Measurements from ENCODE around the gene MAML3. TPM values are rescaled to one million over a fixed set of nuclear protein-coding genes. Genes with fewer than 3 reads are reported as not detected.

MAML3 gene
- polyA plus RNA-seq, 2 donors: 3.7 to 3.8 TPM

- H3K27me3 ChIP-seq (ENCODE audit: control insufficient read depth in 1 of 2, insufficient read depth in 2 of 2, low read length in 2 of 2): no peaks in the 10 kb centered on the region
- H3K4me3 ChIP-seq (ENCODE audit: low read depth in 1 of 2, low read length in 2 of 2): no peak overlapping the region
- H3K9me3 ChIP-seq (ENCODE audit: control insufficient read depth in 2 of 2, insufficient read depth in 1 of 2, low read depth in 1 of 2, low read length in 1 of 2): no peaks in the 10 kb centered on the region
- H3K27ac ChIP-seq (ENCODE audit: low read depth in 2 of 2, low read length in 1 of 2): no peak overlapping the region
- H3K36me3 ChIP-seq (ENCODE audit: control insufficient read depth in 2 of 2, insufficient read depth in 2 of 2, low read length in 1 of 2): peaks cover 5 to 23% of the 10 kb centered on the region in 2 donors
- peaks cover 0 to 2% of the 10 kb centered on the region in 2 donors for H3K4me1 ChIP-seq (ENCODE audit: control insufficient read depth in 2 of 2, insufficient read depth in 2 of 2, low read length in 1 of 2)
- WGBS, 2 donors: 71% methylated on average over 4 of the region's 4 CpGs
These were observed 432.2 kb downstream of the MAML3 start for GRCh38 chr4:139721789-139722188.

GRCh38 chr4:139720806-139721205 is 433.2 kb downstream of the MAML3 start:
- WGBS, 2 donors: 79 to 84% methylated on average over 6 of the region's 6 CpGs
- no peaks in the 10 kb centered on the region for H3K27me3 ChIP-seq (ENCODE audit: control insufficient read depth in 1 of 2, insufficient read depth in 2 of 2, low read length in 2 of 2)
- H3K4me3 ChIP-seq (ENCODE audit: low read depth in 1 of 2, low read length in 2 of 2): no peak overlapping the region
- H3K4me1 ChIP-seq (ENCODE audit: control insufficient read depth in 2 of 2, insufficient read depth in 2 of 2, low read length in 1 of 2): peaks cover 0 to 2% of the 10 kb centered on the region in 2 donors
- H3K9me3 ChIP-seq (ENCODE audit: control insufficient read depth in 2 of 2, insufficient read depth in 1 of 2, low read depth in 1 of 2, low read length in 1 of 2): no peaks in the 10 kb centered on the region
- H3K27ac ChIP-seq (ENCODE audit: low read depth in 2 of 2, low read length in 1 of 2): no peak overlapping the region
- H3K36me3 ChIP-seq (ENCODE audit: control insufficient read depth in 2 of 2, insufficient read depth in 2 of 2, low read length in 1 of 2): peaks cover 5 to 19% of the 10 kb centered on the region in 2 donors

- 93 to 94% methylated on average over 16 of the region's 16 CpGs for WGBS, 2 donors
- Histone ChIP-seq H3K4me1 (ENCODE audit: control insufficient read depth in 2 of 2, insufficient read depth in 2 of 2, low read length in 1 of 2) (peaks cover 0 to 2% of the 10 kb centered on the region in 2 donors), H3K36me3 (ENCODE audit: control insufficient read depth in 2 of 2, insufficient read depth in 2 of 2, low read length in 1 of 2) (peaks cover 5 to 21% of the 10 kb centered on the region in 2 donors), H3K27ac (ENCODE audit: low read depth in 2 of 2, low read length in 1 of 2) (no peak overlapping the region), H3K4me3 (ENCODE audit: low read depth in 1 of 2, low read length in 2 of 2) (no peak overlapping the region), H3K9me3 (ENCODE audit: control insufficient read depth in 2 of 2, insufficient read depth in 1 of 2, low read depth in 1 of 2, low read length in 1 of 2) (no peaks in the 10 kb centered on the region), H3K27me3 (ENCODE audit: control insufficient read depth in 1 of 2, insufficient read depth in 2 of 2, low read length in 2 of 2) (no peaks in the 10 kb centered on the region)
These were observed 434.4 kb downstream of the MAML3 start for GRCh38 chr4:139719381-139720101.

- no peak overlapping the region for H3K4me3 ChIP-seq (ENCODE audit: low read depth in 1 of 2, low read length in 2 of 2)
- H3K36me3 ChIP-seq (ENCODE audit: control insufficient read depth in 2 of 2, insufficient read depth in 2 of 2, low read length in 1 of 2): peaks cover 5 to 21% of the 10 kb centered on the region in 2 donors
- H3K9me3 ChIP-seq (ENCODE audit: control insufficient read depth in 2 of 2, insufficient read depth in 1 of 2, low read depth in 1 of 2, low read length in 1 of 2): no peaks in the 10 kb centered on the region
- no peak overlapping the region for H3K27ac ChIP-seq (ENCODE audit: low read depth in 2 of 2, low read length in 1 of 2)
- peaks cover 0 to 2% of the 10 kb centered on the region in 2 donors for H3K4me1 ChIP-seq (ENCODE audit: control insufficient read depth in 2 of 2, insufficient read depth in 2 of 2, low read length in 1 of 2)
- 90 to 91% methylated on average over 10 of the region's 10 CpGs for WGBS, 2 donors
- no peaks in the 10 kb centered on the region for H3K27me3 ChIP-seq (ENCODE audit: control insufficient read depth in 1 of 2, insufficient read depth in 2 of 2, low read length in 2 of 2)
These were observed 435.2 kb downstream of the MAML3 start for GRCh38 chr4:139718833-139719232.

- WGBS, 2 donors: 92 to 93% methylated on average over 6 of the region's 6 CpGs
- H3K4me3 ChIP-seq (ENCODE audit: low read depth in 1 of 2, low read length in 2 of 2): no peak overlapping the region
- H3K36me3 ChIP-seq (ENCODE audit: control insufficient read depth in 2 of 2, insufficient read depth in 2 of 2, low read length in 1 of 2): peaks cover 5 to 21% of the 10 kb centered on the region in 2 donors
- no peaks in the 10 kb centered on the region for H3K27me3 ChIP-seq (ENCODE audit: control insufficient read depth in 1 of 2, insufficient read depth in 2 of 2, low read length in 2 of 2)
- H3K4me1 ChIP-seq (ENCODE audit: control insufficient read depth in 2 of 2, insufficient read depth in 2 of 2, low read length in 1 of 2): peaks cover 0 to 2% of the 10 kb centered on the region in 2 donors
- H3K27ac ChIP-seq (ENCODE audit: low read depth in 2 of 2, low read length in 1 of 2): no peak overlapping the region
- no peaks in the 10 kb centered on the region for H3K9me3 ChIP-seq (ENCODE audit: control insufficient read depth in 2 of 2, insufficient read depth in 1 of 2, low read depth in 1 of 2, low read length in 1 of 2)
These were observed 435.6 kb downstream of the MAML3 start for GRCh38 chr4:139718358-139718757.

GRCh38 chr4:139715746-139716391 is 438.1 kb downstream of the MAML3 start:
- Histone ChIP-seq H3K4me3 (ENCODE audit: low read depth in 1 of 2, low read length in 2 of 2) (no peak overlapping the region), H3K27ac (ENCODE audit: low read depth in 2 of 2, low read length in 1 of 2) (peak overlapping the region in 1 of 2 donors; percentile 40)
- 65 to 71% methylated on average over 9 of the region's 9 CpGs for WGBS, 2 donors

GRCh38 chr4:139712882-139713281 is 441.1 kb downstream of the MAML3 start:
- Histone ChIP-seq H3K9me3 (ENCODE audit: control insufficient read depth in 2 of 2, insufficient read depth in 1 of 2, low read depth in 1 of 2, low read length in 1 of 2) (no peaks in the 10 kb centered on the region), H3K4me1 (ENCODE audit: control insufficient read depth in 2 of 2, insufficient read depth in 2 of 2, low read length in 1 of 2) (no peaks in the 10 kb centered on the region)
- 79 to 83% methylated on average over 2 of the region's 2 CpGs for WGBS, 2 donors

More at GRCh38 chr4:139715746-139716391, 438.1 kb downstream of the MAML3 start:
- Histone ChIP-seq H3K4me1 (ENCODE audit: control insufficient read depth in 2 of 2, insufficient read depth in 2 of 2, low read length in 1 of 2) (peaks cover 0 to 2% of the 10 kb centered on the region in 2 donors), H3K27me3 (ENCODE audit: control insufficient read depth in 1 of 2, insufficient read depth in 2 of 2, low read length in 2 of 2) (no peaks in the 10 kb centered on the region), H3K9me3 (ENCODE audit: control insufficient read depth in 2 of 2, insufficient read depth in 1 of 2, low read depth in 1 of 2, low read length in 1 of 2) (no peaks in the 10 kb centered on the region), H3K36me3 (ENCODE audit: control insufficient read depth in 2 of 2, insufficient read depth in 2 of 2, low read length in 1 of 2) (peaks cover 5 to 21% of the 10 kb centered on the region in 2 donors)

GRCh38 chr4:139711461-139711860 is 442.5 kb downstream of the MAML3 start:
- H3K36me3 ChIP-seq (ENCODE audit: control insufficient read depth in 2 of 2, insufficient read depth in 2 of 2, low read length in 1 of 2): peaks cover 0 to 4% of the 10 kb centered on the region in 2 donors
- no peaks in the 10 kb centered on the region for H3K9me3 ChIP-seq (ENCODE audit: control insufficient read depth in 2 of 2, insufficient read depth in 1 of 2, low read depth in 1 of 2, low read length in 1 of 2)
- H3K27me3 ChIP-seq (ENCODE audit: control insufficient read depth in 1 of 2, insufficient read depth in 2 of 2, low read length in 2 of 2): no peaks in the 10 kb centered on the region
- 49 to 78% methylated on average over 4 of the region's 4 CpGs for WGBS, 2 donors
- H3K4me1 ChIP-seq (ENCODE audit: control insufficient read depth in 2 of 2, insufficient read depth in 2 of 2, low read length in 1 of 2): no peaks in the 10 kb centered on the region
- H3K4me3 ChIP-seq (ENCODE audit: low read depth in 1 of 2, low read length in 2 of 2): no peak overlapping the region
- H3K27ac ChIP-seq (ENCODE audit: low read depth in 2 of 2, low read length in 1 of 2): no peak overlapping the region

More at GRCh38 chr4:139712882-139713281, 441.1 kb downstream of the MAML3 start:
- Histone ChIP-seq H3K27ac (ENCODE audit: low read depth in 2 of 2, low read length in 1 of 2) (no peak overlapping the region), H3K36me3 (ENCODE audit: control insufficient read depth in 2 of 2, insufficient read depth in 2 of 2, low read length in 1 of 2) (peaks cover 0 to 7% of the 10 kb centered on the region in 2 donors), H3K27me3 (ENCODE audit: control insufficient read depth in 1 of 2, insufficient read depth in 2 of 2, low read length in 2 of 2) (no peaks in the 10 kb centered on the region), H3K4me3 (ENCODE audit: low read depth in 1 of 2, low read length in 2 of 2) (no peak overlapping the region)

GRCh38 chr4:139710073-139710472 is 443.9 kb downstream of the MAML3 start:
- Histone ChIP-seq H3K27ac (ENCODE audit: low read depth in 2 of 2, low read length in 1 of 2) (no peak overlapping the region), H3K4me1 (ENCODE audit: control insufficient read depth in 2 of 2, insufficient read depth in 2 of 2, low read length in 1 of 2) (no peaks in the 10 kb centered on the region), H3K27me3 (ENCODE audit: control insufficient read depth in 1 of 2, insufficient read depth in 2 of 2, low read length in 2 of 2) (no peaks in the 10 kb centered on the region), H3K4me3 (ENCODE audit: low read depth in 1 of 2, low read length in 2 of 2) (no peak overlapping the region), H3K36me3 (ENCODE audit: control insufficient read depth in 2 of 2, insufficient read depth in 2 of 2, low read length in 1 of 2) (peaks cover 0 to 6% of the 10 kb centered on the region in 2 donors), H3K9me3 (ENCODE audit: control insufficient read depth in 2 of 2, insufficient read depth in 1 of 2, low read depth in 1 of 2, low read length in 1 of 2) (no peaks in the 10 kb centered on the region)
- 46 to 61% methylated on average over 2 of the region's 2 CpGs for WGBS, 2 donors
